GM12872 (cell line): ENCODE results near the gene SPATA20.

Experiments used
- TF ChIP-seq, protein P1 (sequence below): IDR thresholded peaks from 3 replicates; pipeline ENCODE4 v1.5.1; 2011; ENCODE audit warnings: low read depth, mild to moderate bottlenecking, low read length, moderate library complexity; ENCODE audit not compliant: insufficient read depth

SPATA20 gene

GRCh38 chr17:50549969-50550368 is 3.0 kb downstream of the SPATA20 start:
- TF ChIP-seq, protein P1, sequence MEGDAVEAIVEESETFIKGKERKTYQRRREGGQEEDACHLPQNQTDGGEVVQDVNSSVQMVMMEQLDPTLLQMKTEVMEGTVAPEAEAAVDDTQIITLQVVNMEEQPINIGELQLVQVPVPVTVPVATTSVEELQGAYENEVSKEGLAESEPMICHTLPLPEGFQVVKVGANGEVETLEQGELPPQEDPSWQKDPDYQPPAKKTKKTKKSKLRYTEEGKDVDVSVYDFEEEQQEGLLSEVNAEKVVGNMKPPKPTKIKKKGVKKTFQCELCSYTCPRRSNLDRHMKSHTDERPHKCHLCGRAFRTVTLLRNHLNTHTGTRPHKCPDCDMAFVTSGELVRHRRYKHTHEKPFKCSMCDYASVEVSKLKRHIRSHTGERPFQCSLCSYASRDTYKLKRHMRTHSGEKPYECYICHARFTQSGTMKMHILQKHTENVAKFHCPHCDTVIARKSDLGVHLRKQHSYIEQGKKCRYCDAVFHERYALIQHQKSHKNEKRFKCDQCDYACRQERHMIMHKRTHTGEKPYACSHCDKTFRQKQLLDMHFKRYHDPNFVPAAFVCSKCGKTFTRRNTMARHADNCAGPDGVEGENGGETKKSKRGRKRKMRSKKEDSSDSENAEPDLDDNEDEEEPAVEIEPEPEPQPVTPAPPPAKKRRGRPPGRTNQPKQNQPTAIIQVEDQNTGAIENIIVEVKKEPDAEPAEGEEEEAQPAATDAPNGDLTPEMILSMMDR, result no peak

GRCh38 chr17:50550661-50551432 is 3.9 kb downstream of the SPATA20 start:
- TF ChIP-seq, protein P1, result peak; percentile 60; the same call in 2 of the 3 replicates

DNA sequence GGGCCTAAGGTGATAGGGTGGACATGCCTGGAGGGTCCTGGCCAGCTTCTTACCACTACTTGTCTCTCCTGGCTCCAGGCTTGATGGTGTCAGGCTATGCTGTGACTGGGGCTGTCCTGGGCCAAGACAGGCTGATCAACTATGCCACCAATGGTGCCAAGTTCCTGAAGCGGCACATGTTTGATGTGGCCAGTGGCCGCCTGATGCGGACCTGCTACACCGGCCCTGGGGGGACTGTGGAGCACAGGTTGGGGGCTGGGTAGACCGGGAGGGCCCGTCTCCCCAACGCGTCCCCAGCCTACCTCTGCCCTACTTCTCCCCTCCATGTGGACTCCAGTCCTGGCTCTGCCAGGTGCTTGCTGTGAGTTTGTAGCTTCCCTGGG is 4.5 kb downstream of the SPATA20 start:
- TF ChIP-seq, protein P1, result no peak

GRCh38 chr17:50551884-50552283 is 4.9 kb downstream of the SPATA20 start:
- TF ChIP-seq, protein P1, result no peak

GRCh38 chr17:50554201-50554600 is 7.2 kb downstream of the SPATA20 start:
- TF ChIP-seq, protein P1, result no peak

- TF ChIP-seq, protein P1, result no peak
Measured at GRCh38 chr17:50556803-50557202, 9.8 kb downstream of the SPATA20 start.

GRCh38 chr17:50557630-50558029 is 10.7 kb downstream of the SPATA20 start:
- TF ChIP-seq, protein P1, result no peak
